Stimulated activated naive CD8-positive, alpha-beta T cell treated with anti-CD3 and anti-CD28 coated beads, Interleukin-15, amount 100 ng/mL, for 72 hours (primary cell): ENCODE data around the gene RNF40.

Experiments
- ATAC-seq: fragments of 150-1000 bp; cut with Tn5 transposase; 2 replicates; pipeline ENCODE4 v1.10.0; 2021; ENCODE audit warnings: mild to moderate bottlenecking, moderate library complexity
- DNase-seq, 2 donors: peaks; one replicate each; pipeline ENCODE4 v3.0.0; 2021 to 2022
- H3K27ac Mint-ChIP-seq, 2 donors: one replicate each; pipeline ENCODE4 v1.8.0; 2022; ENCODE audit warnings: mild to moderate bottlenecking in 2 of 2, mixed read lengths in 2 of 2, moderate library complexity in 2 of 2
- H3K27me3 Mint-ChIP-seq: one replicate; pipeline ENCODE4 v1.8.0; 2022; ENCODE audit warnings: mixed read lengths
- H3K4me1 Mint-ChIP-seq: one replicate; pipeline ENCODE4 v1.8.0; 2022; ENCODE audit warnings: mild to moderate bottlenecking, mixed read lengths
- H3K4me3 Mint-ChIP-seq, 2 donors: one replicate each; pipeline ENCODE4 v1.8.0; 2022; ENCODE audit warnings: mild to moderate bottlenecking in 2 of 2, mixed read lengths in 2 of 2, moderate library complexity in 1 of 2
- H3K9me3 Mint-ChIP-seq, 2 donors: one replicate each; pipeline ENCODE4 v1.8.0; 2022; ENCODE audit warnings: mixed read lengths in 2 of 2

The RNF40 gene

DNA sequence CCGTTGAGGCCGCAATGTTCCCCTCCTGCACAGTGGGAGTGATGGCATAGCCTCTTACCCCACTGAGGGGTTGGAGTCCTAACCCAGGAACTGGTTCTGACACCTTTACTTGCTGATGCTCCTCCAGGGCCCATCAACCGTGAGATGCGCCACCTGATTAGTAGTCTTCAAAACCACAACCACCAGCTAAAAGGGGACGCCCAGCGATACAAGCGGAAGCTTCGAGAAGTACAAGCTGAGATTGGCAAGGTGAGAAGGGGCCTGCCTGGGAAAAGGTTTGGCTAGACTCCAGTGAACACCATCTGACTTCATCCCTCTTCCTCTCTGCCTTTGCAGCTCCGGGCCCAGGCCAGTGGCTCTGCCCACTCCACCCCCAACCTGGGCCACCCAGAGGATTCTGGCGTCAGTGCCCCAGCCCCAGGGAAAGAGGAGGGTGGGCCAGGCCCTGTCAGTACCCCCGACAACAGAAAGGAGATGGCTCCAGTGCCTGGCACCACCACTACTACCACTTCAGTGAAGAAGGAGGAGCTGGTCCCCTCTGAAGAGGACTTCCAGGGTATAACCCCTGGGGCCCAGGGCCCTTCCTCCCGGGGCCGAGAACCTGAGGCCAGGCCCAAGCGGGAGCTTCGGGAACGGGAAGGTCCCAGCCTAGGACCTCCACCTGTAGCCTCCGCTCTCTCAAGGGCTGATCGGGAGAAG is 5.8 kb downstream of the RNF40 start:
- no peaks in the 10 kb centered on the region for H3K27me3 Mint-ChIP-seq
- H3K4me1 Mint-ChIP-seq = peaks cover 30% of the 10 kb centered on the region
- DNase-seq (no peak), ATAC-seq (no peak)
- H3K27ac Mint-ChIP-seq = no peak overlapping the region
- no peak overlapping the region for H3K4me3 Mint-ChIP-seq
- H3K9me3 Mint-ChIP-seq = no peaks in the 10 kb centered on the region

DNA sequence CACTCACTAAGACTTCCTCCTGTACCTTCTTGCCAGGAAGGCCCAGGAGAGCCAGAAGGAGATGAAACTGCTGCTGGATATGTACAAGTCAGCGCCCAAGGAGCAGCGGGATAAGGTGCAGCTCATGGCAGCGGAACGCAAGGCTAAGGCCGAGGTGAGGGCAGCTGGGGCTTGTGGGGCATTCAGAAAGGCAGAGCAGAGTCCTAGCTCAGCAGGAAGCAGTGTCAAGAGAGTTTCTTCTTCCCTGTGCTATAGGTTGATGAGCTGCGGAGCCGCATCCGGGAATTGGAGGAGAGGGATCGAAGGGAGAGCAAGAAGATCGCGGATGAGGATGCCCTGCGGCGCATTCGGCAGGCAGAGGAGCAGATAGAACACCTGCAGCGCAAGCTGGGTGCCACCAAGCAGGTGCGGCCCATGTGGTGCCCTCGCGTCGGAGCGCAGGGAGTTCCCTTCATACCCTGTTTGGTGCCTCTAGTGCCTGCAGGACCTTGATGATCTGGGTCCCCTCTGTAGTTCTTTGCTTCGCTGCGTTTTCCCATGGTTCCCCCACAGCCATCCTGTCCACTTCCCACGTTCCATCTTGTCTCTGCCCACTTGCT is 6.6 kb downstream of the RNF40 start:
- Mint-ChIP-seq H3K4me3 (no peak overlapping the region), H3K9me3 (no peaks in the 10 kb centered on the region), H3K4me1 (peaks cover 28% of the 10 kb centered on the region), H3K27me3 (no peaks in the 10 kb centered on the region), H3K27ac (peak overlapping the region in 1 of 2 donors; percentile 54)
- DNase-seq = no peak
- no peak for ATAC-seq

GRCh38 chr16:30769379-30770089 is 7.4 kb downstream of the RNF40 start:
- H3K27me3 Mint-ChIP-seq = no peaks in the 10 kb centered on the region
- no peaks in the 10 kb centered on the region for H3K9me3 Mint-ChIP-seq
- ATAC-seq (no peak), DNase-seq (no peak)
- H3K27ac Mint-ChIP-seq = no peak overlapping the region
- no peak overlapping the region for H3K4me3 Mint-ChIP-seq
- peaks cover 27% of the 10 kb centered on the region for H3K4me1 Mint-ChIP-seq

GRCh38 chr16:30771726-30772125 is 9.6 kb downstream of the RNF40 start:
- ATAC-seq = no peak
- no peak for DNase-seq
- no peaks in the 10 kb centered on the region for H3K9me3 Mint-ChIP-seq
- no peaks in the 10 kb centered on the region for H3K27me3 Mint-ChIP-seq
- H3K4me1 Mint-ChIP-seq = peaks cover 39% of the 10 kb centered on the region
- no peak overlapping the region for H3K4me3 Mint-ChIP-seq
- H3K27ac Mint-ChIP-seq = no peak overlapping the region

DNA sequence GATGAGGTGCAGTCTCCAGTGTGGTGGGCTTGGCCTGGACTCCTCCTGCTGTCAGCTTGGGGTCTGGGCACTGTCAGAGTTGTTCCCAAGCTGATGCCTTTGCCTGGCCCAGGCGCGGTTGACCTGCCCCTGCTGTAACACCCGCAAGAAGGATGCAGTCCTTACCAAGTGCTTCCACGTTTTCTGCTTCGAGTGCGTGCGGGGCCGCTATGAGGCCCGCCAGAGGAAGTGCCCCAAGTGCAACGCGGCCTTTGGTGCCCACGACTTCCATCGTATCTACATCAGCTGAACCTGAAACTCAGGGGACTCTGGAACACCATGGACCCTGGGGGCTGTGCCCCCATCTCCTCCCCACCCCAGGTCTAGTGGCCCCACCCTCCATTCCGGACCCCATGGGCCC is 11.7 kb downstream of the RNF40 start:
- Mint-ChIP-seq H3K4me1 (peaks cover 54% of the 10 kb centered on the region), H3K9me3 (no peaks in the 10 kb centered on the region), H3K4me3 (no peak overlapping the region), H3K27me3 (no peaks in the 10 kb centered on the region), H3K27ac (peak overlapping the region in 1 of 2 donors; percentile 29)
- no peak for ATAC-seq
- no peak for DNase-seq

DNA sequence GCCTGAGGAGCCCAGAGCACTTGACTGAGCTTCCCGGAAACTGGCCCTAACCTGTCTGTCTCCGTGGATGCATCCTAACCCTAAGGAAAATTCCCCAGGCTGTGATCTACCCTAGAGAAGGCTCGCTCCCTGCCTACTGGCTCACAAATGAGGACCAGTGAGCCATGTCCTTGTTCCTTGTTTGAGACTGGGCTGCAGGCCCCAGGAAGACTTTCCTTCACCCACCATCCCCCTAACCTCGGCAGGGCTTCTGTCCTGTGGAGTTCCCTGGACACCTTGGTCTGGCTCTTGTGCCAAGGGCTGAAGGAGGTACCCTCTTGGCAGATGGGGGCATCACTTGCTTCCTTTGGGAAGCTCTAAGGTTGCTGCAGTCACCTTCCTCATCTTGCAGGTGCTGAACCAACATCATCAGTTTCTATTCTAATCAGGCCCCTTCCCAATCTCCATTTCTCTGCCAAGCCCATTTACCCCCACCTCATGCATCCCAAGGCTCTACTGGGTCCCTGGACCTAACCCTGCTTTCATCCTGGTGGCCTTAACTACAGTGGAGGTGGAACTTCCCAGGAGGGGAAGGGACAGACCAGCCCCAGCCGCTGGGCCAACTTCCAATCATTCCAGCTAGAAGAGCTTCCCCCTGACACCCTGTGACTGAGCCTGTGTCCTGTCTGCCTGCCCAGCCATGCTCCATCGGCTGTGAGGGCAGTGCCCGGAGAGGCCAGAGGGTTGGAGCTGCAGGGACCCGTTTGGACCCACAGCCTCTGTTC is 12.4 kb downstream of the RNF40 start:
- Mint-ChIP-seq H3K4me1 (peaks cover 58% of the 10 kb centered on the region), H3K27ac (peak overlapping the region; percentile 85 to 97), H3K4me3 (peak overlapping the region; percentile 87 to 91), H3K9me3 (no peaks in the 10 kb centered on the region), H3K27me3 (no peaks in the 10 kb centered on the region)
- peak; percentile 0 for ATAC-seq
- DNase-seq = no peak

DNA sequence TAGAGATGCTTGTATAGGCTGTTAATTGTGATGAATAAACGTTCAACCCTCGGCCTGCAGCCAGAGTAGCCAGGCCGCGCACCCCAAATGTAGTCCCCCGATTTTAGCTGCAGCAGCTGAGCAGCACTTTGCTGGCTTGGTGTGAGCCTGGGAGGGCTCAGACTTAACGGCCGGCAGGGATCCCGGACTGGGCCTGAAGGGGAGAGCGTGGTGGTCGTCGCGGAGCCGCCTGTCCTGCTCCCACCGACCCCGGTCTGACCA is 12.9 kb downstream of the RNF40 start:
- H3K4me3 Mint-ChIP-seq = peak overlapping the region; percentile 87 to 91
- H3K27me3 Mint-ChIP-seq = no peaks in the 10 kb centered on the region
- H3K9me3 Mint-ChIP-seq = no peaks in the 10 kb centered on the region
- H3K27ac Mint-ChIP-seq = peak overlapping the region; percentile 85 to 97
- no peak for DNase-seq
- H3K4me1 Mint-ChIP-seq = peaks cover 58% of the 10 kb centered on the region
- ATAC-seq = no peak

GRCh38 chr16:30775392-30776188 is 13.5 kb downstream of the RNF40 start:
- Mint-ChIP-seq H3K9me3 (no peaks in the 10 kb centered on the region), H3K4me3 (peak overlapping the region; percentile 87 to 91), H3K27me3 (no peaks in the 10 kb centered on the region), H3K4me1 (peaks cover 58% of the 10 kb centered on the region), H3K27ac (peak overlapping the region; percentile 73 to 97)
- ATAC-seq (peak; percentile 81), DNase-seq (peak; percentile 64 to 72)

- Mint-ChIP-seq H3K27me3 (no peaks in the 10 kb centered on the region), H3K4me1 (peaks cover 42% of the 10 kb centered on the region), H3K4me3 (peak overlapping the region; percentile 87 to 91), H3K9me3 (no peaks in the 10 kb centered on the region), H3K27ac (peak overlapping the region in 1 of 2 donors; percentile 73)
- DNase-seq = no peak
- ATAC-seq = no peak
These were observed 15.6 kb downstream of the RNF40 start for GRCh38 chr16:30777591-30778297.

DNA sequence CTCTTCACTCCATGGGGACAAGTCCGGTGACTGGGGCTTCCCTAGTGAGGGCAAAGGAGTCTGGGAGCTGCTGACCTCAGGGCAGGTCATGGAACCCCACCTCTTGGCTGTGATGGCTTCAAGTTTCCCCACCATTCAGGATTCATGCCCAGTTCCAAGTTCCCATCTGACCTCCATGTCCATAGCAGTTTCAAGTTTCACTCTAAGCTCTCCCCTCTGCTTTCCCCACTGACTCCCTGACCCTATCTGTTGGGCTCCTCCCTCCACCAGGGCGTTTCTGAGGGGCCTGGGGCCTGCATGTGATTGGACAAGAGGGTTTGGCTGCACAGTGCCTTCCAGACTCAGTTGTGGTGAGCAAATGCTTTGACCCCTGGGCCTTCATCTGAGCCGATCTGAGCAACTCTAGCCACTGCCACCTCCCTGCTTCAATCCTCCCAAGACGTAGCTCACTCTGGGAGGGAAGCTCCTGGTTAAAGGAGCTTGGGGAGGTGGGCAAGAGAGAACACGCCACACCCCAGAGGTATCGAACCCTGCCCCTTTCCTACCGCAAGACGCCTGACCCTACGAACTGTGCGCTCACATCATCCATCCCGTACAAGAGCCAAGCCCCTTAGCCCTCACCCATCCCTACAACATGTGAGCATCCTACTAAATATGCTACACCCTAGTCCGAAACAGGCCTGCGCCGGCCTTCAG is 16.6 kb downstream of the RNF40 start:
- no peaks in the 10 kb centered on the region for H3K9me3 Mint-ChIP-seq
- DNase-seq (no peak), ATAC-seq (no peak)
- peaks cover 35% of the 10 kb centered on the region for H3K4me1 Mint-ChIP-seq
- no peak overlapping the region for H3K4me3 Mint-ChIP-seq
- peak overlapping the region in 1 of 2 donors; percentile 77 for H3K27ac Mint-ChIP-seq
- H3K27me3 Mint-ChIP-seq = no peaks in the 10 kb centered on the region

GRCh38 chr16:30779596-30779995 is 17.5 kb downstream of the RNF40 start:
- ATAC-seq (no peak), DNase-seq (no peak)
- Mint-ChIP-seq H3K4me3 (no peak overlapping the region), H3K27me3 (no peaks in the 10 kb centered on the region), H3K4me1 (peaks cover 31% of the 10 kb centered on the region), H3K27ac (no peak overlapping the region), H3K9me3 (no peaks in the 10 kb centered on the region)

DNA sequence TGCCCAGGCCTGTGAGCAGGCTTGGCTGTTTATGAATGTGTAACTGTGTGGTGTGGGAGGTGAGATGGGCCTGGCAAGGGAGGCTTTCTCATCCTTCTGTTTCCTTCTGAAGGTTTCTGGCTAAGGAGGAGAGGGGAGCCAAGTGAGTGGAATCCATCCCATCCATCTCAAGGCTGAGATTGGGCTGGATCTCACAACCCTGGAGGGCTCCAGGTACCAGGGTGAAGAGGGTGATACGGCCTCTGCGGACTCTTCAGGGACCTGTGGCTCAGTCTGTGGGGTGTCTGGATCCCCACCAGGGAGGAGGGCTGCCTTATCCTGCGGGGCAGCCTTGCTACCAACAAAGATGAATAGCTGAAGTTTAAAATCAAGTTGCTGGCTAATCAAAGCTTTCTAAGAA is 17.9 kb downstream of the RNF40 start:
- DNase-seq = no peak
- Mint-ChIP-seq H3K4me1 (peaks cover 31% of the 10 kb centered on the region), H3K9me3 (no peaks in the 10 kb centered on the region), H3K27ac (peak overlapping the region in 1 of 2 donors; percentile 76), H3K27me3 (no peaks in the 10 kb centered on the region), H3K4me3 (no peak overlapping the region)
- no peak for ATAC-seq

- H3K4me1 Mint-ChIP-seq = peaks cover 33% of the 10 kb centered on the region
- H3K27ac Mint-ChIP-seq = no peak overlapping the region
- no peak for ATAC-seq
- no peaks in the 10 kb centered on the region for H3K9me3 Mint-ChIP-seq
- DNase-seq = no peak
- no peaks in the 10 kb centered on the region for H3K27me3 Mint-ChIP-seq
- H3K4me3 Mint-ChIP-seq = no peak overlapping the region
These were observed 18.4 kb downstream of the RNF40 start for GRCh38 chr16:30780549-30780948.
